ENCODE results near the gene PTTG1. TPM values are rescaled to one million over a fixed set of nuclear protein-coding genes. Genes with fewer than 3 reads are reported as not detected.

Gene PTTG1
- polyA plus RNA-seq, 2 of the 4 experiments (the other 2 are of a cell fraction), result 222 to 227 TPM

- Histone ChIP-seq H3K27ac (no peak overlapping the region), H3K4me1 (peaks cover 13% of the 10 kb centered on the region), H3K4me2 (no peak overlapping the region), H3K4me3 (no peak overlapping the region), H3K9me3 (no peaks in the 10 kb centered on the region)
- FAIRE-seq (no peak), DNase-seq (ENCODE audit: low read depth in 1 of 2, low spot score in 1 of 2) (no peak), ATAC-seq (no peak)
- POLR2A ChIA-PET, result no interaction called here
- CTCF ChIA-PET, result interaction anchor here (14.8 kb wide), 1 partner anchor 12 kb away, joined by 139 read pairs; no protein-coding TSS in a partner anchor
- no peak for TF ChIP-seq NR3C1 (IDR thresholded peaks at IDR 0.05)
- 93% methylated on average over 4 of the region's 4 CpGs for WGBS (ENCODE audit: missing lambda C conversion rate)
Observed at GRCh38 chr5:160427607-160428006, 6.0 kb downstream of the PTTG1 start.

GRCh38 chr5:160432196-160432595 is 10.5 kb downstream of the PTTG1 start:
- Histone ChIP-seq H3K4me2 (no peak overlapping the region), H3K9me3 (no peaks in the 10 kb centered on the region), H3K4me3 (no peak overlapping the region), H3K27ac (no peak overlapping the region), H3K4me1 (no peaks in the 10 kb centered on the region)
- WGBS (ENCODE audit: missing lambda C conversion rate), result 92% methylated on average over 4 of the region's 4 CpGs
- ChIA-PET POLR2A (no interaction called here), CTCF (no interaction called here)
- TF ChIP-seq CEBPB (IDR thresholded peaks at IDR 0.05) (no peak), NFE2L2 (conservative IDR thresholded peaks at IDR 0.05; ENCODE audit: low read length) (no peak), HOXA7 (CRISPR knock-in tag; IDR thresholded peaks at IDR 0.05) (no peak), ZFP36 (IDR thresholded peaks at IDR 0.05; ENCODE audit: borderline replicate concordance, partially characterized antibody) (no peak), HMGXB4 (CRISPR knock-in tag; IDR thresholded peaks at IDR 0.05; ENCODE audit: borderline replicate concordance) (no peak), MAFK (IDR thresholded peaks at IDR 0.05; ENCODE audit: partially characterized antibody) (no peak), TP53 (CRISPR knock-in tag; IDR thresholded peaks at IDR 0.05) (no peak), ESRRA (IDR thresholded peaks at IDR 0.05; ENCODE audit: borderline replicate concordance, low read length) (no peak), ELK1 (IDR thresholded peaks at IDR 0.05; ENCODE audit: low read depth, low read length) (no peak), RCOR1 (IDR thresholded peaks at IDR 0.05; ENCODE audit: low read depth, low read length) (no peak), KDM5A (IDR thresholded peaks at IDR 0.05) (no peak), EP300 (IDR thresholded peaks at IDR 0.05) (no peak), POLR2A (IDR thresholded peaks at IDR 0.05; ENCODE audit: low read length) (no peak), JUN (IDR thresholded peaks at IDR 0.05) (no peak), PHF8 (IDR thresholded peaks at IDR 0.05; ENCODE audit: borderline replicate concordance, low read depth) (no peak), ZC3H11A (IDR thresholded peaks at IDR 0.05) (no peak), HOXB5 (CRISPR knock-in tag; IDR thresholded peaks at IDR 0.05) (no peak), SREBF2 (IDR thresholded peaks at IDR 0.05) (no peak), RFX5 (IDR thresholded peaks at IDR 0.05) (no peak), RAD21 (conservative IDR thresholded peaks at IDR 0.05 in 1 of 2, IDR thresholded peaks at IDR 0.05 in 1 of 2) (no peak)
- no peak for ATAC-seq
- no peak for FAIRE-seq
- DNase-seq (ENCODE audit: low read depth in 1 of 2, low spot score in 1 of 2), result no peak

GRCh38 chr5:160432787-160433186 is 11.1 kb downstream of the PTTG1 start:
- 61% methylated on average over 7 of the region's 7 CpGs for WGBS (ENCODE audit: missing lambda C conversion rate)
- FAIRE-seq (no peak), ATAC-seq (no peak; a peak in 1 of 6 replicates), DNase-seq (ENCODE audit: low read depth in 1 of 2, low spot score in 1 of 2) (no peak)
- no peak overlapping the region for H3K4me2 ChIP-seq
- H3K4me3 ChIP-seq, result no peak overlapping the region
- H3K27ac ChIP-seq, result no peak overlapping the region
- ChIA-PET CTCF (no interaction called here), POLR2A (no interaction called here)
- no peaks in the 10 kb centered on the region for H3K4me1 ChIP-seq
- no peaks in the 10 kb centered on the region for H3K9me3 ChIP-seq
- TF ChIP-seq JUNB (IDR thresholded peaks at IDR 0.05) (no peak), RNF2 (IDR thresholded peaks at IDR 0.05; ENCODE audit: borderline replicate concordance, low read depth) (no peak), REST (IDR thresholded peaks at IDR 0.05) (no peak), ZFP36 (IDR thresholded peaks at IDR 0.05; ENCODE audit: borderline replicate concordance, partially characterized antibody) (no peak), EHMT2 (IDR thresholded peaks at IDR 0.05; ENCODE audit: low read depth) (no peak), NPAS2 (CRISPR knock-in tag; IDR thresholded peaks at IDR 0.05; ENCODE audit: borderline replicate concordance) (no peak), TFCP2L1 (CRISPR knock-in tag; IDR thresholded peaks at IDR 0.05) (no peak), TP53 (CRISPR knock-in tag; IDR thresholded peaks at IDR 0.05) (no peak), CTCF (IDR thresholded peaks at IDR 0.05) (no peak), KDM5A (IDR thresholded peaks at IDR 0.05) (no peak)

All from A549 (cell line).